ENCODE data around the gene SLC36A3.

- no peak for TF ChIP-seq GATA3 (IDR thresholded peaks at IDR 0.05; ENCODE audit: low read depth, low read length)
- TF ChIP-seq GATA2 (IDR thresholded peaks at IDR 0.05; ENCODE audit: low read depth, low read length), result no peak
Measured at GRCh38 chr5:151312756-151313324, 9.3 kb upstream of the SLC36A3 start.
